Stimulated activated CD4-positive, alpha-beta T cell treated with anti-CD3 and anti-CD28 coated beads, Interleukin-4, amount 100 ng/mL, for 1 hour (primary cell): Measurements from ENCODE around the gene BRSK2.

ENCODE experiments used
- DNase-seq: peaks from one replicate; pipeline ENCODE4 v3.0.0-alpha.2; 2020

Gene BRSK2

DNA sequence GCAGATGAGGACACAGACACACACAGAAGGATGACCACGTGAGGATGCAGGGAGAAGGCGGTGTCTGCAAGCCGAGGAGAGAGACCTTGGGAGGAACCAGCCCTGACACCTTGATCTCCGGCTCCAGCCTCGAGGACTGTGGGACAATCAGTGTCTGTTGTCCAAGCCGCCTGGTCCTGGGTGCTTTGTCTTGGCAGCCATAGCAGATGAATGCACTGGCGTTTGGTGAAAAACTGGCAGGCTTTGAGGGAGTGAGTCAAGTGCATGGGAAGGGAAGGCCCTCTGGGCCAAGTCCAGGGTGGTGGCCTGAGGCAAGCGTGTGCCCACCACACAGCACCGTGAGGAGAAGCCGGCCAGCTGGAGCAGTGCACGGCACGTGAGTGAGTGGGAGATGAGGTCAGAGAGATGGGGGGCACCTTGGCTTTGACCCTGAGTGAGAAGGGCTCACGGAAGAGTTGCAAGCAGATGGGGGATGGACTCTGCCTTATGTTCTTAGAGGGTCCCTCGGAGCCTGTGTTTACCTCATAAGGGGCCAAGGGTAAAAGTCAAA, 12.4 kb upstream of the BRSK2 start:
- no peak for DNase-seq

DNA sequence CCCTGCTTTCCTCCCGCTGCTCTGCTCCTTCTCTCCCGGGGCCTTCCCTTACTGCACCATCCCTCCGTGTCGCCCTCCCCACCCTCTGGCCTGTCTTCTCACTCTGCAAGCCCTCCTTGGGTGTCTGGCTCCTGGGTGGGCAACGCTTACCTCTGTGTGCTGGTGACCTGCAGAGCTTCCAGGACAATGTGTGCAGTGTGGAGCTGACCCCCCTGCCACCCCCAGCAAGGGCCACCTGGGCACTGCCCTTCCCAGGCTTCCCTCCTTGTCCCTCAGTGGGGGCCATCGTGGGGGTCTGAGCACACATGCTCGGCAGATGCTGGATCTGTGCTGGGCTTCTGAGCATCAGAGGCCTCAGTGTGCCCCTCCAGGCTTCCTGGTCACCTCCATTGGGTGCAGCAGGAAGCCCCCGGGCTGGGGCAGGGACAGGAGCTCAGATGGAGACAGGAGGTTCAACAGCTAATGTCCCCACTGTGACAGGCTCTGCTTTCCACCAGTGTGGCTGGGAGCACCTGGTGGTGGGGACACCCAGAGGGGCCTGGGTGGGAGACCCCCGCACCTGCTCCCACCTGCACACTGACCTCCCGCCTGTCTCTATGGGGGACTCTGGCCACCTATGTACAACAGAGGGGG, 7.8 kb upstream of the BRSK2 start:
- DNase-seq: no peak

DNA sequence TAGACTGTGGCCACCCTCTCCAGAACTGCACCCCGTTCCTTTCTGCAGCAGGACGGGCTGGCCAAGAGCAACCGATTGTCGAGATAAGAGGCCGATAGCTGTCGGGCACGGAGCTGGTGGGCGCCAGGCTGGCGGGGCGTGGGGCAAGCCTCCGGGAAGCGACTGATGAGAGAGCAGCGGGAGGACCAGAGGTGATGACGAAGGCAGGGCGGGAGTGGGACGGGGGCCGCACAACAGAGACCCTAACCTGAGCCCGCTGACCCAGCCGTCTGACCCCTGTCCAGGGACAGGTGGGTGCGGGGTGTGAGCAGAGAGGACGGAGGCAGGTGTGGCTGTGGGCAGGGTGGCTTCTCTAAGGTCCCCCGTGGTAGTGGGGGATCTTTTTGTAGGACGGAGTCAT, 7.3 kb upstream of the BRSK2 start:
- DNase-seq: no peak

DNA sequence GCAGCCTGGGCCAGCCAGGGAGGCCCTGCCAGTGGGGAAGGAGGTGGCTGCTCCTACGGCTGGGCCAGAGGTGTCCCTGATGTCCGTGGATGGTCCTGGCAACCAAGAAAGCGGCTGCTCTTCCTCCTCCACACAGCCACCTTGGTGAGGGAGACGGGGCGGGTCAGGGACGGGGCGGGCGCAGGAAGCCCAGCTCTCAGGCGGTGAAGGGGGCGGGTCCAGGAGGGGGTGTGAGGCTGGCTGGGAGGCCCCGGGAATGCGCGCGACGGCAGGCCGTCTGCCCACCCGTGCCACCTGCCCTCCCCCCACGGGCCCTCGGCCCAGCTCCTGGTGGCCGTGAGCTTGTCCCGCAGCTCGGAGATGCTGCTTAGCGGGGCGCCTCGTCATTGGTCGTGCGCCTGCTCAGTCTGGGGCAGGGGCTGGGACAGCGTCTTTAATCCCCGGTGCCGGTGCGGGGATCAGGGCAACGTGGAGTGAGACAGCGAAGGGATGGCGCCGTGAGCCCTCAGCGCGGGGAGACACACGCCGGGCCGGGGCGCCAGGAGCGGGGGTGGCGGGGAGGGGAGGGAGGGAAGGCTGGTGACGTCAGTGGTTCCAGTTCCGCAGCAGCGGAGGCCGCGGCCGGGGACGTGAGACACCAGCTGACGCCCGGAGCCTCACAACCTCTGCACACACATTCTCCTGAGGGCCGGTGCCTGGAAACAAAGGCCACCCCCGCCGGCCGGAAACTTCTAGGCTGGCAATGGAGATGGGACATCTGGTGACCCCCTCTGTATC, 6.7 kb upstream of the BRSK2 start:
- peak; percentile 78 for DNase-seq

DNA sequence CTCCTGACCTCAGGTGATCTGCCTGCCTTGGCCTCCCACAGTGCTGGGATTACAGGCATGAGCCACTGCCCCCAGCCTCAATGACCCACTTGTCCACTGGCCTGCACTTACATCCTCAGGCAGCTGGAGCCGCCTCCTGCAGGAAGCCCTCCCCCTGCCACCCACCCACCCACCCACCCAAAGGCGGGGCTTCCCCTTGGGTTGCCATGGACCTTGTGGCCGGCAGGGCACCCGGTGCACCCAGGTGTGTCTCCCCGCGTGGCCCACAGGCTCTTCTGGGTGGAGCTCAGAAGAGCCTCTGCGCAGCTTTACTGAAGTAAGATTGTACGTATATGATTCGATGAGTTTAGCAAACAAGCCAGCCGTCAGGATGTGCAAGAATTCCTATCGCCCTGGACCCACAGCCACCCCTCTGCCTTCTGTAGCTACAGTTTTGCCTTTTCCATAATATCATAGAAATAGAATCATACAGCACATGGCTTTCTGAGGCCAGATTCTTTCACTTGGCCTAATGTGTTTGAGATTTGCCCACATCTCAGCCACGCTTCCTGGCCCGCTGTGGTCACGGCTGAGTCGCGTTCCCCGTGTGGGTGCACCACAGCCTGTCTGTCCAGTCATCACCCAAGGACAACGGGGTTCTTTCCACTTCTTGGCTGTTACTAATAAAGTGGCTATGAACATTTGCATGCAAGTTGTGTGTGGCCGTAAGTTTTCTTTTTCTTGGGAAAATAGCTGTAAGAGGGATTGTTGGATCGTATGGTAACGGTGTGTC, 5.3 kb upstream of the BRSK2 start:
- no peak for DNase-seq

DNA sequence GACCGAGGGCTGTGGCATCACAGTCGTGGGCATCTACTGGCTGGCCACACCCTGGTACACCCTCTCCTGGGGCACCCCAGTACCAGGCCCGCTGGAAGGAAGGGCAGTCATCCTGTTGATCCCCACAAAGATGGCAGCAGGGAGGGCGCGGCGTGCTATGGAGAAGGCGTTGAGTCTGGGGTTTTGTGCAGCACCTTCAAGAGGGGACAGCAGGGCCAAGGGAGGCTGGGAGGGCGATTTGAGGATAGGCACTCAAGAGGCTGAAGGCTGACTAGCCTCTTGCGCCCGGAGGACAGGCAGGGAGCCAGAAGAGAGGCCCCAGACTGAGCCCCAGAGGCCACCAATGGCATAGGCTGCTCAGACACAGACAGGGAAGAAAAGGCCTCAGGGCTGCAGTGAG, 2.2 kb upstream of the BRSK2 start:
- DNase-seq: no peak

DNA sequence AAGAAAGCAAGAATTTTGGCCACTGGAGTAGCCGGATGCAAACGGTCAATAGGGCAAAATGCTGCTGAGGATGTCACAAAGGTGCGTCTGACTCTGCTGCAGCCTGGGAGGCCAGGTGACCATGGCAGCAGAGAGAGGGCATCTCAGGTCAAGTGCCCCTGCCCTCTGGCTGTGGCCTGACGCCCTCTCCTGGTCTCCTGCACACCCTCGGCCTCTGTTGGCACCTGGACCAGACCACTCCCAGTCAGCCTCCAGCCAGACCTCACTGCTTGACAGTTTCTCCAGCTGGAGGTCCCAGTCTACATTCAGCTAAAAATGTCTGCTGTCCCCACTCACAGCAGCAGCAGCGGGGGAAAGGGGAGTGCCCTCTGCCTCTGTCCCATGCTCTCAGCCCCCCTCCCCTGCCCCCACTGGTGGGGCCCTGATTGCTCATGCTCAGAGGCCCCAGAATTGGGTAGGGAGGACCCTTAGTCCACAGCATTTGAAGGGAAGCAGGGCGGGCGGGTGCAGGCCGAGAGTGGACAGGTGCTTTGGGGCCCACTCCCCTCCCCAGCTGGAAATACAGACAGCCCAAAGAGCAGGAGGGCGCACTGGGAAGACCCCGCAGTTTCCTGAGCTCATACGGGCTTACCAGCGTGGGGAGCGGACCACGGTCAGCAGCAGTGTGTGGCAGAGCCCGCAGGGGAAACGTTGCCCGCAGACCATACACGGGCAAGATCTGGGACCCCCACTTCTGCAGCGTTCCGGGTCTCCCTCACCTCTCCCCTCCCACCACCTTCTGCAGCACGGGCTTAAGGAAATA, 1.6 kb upstream of the BRSK2 start:
- no peak for DNase-seq

DNA sequence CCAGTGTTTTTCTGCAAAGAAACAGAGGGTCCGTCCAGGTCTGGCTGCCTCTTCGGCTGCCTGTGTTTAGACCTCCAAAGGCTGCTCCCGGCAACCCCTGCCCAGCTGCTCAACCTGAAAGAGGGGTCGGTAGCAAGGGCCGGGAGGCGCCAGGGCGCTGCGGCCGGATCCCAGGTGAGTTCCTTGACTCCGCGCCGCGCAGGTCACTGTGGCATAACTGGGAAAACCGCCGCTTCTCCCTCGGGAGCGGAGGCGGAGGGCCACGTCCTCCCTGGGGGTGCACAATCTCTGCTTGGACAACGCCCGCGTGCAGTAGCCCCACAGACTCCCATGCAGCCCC, 1.0 kb upstream of the BRSK2 start:
- no peak for DNase-seq

DNA sequence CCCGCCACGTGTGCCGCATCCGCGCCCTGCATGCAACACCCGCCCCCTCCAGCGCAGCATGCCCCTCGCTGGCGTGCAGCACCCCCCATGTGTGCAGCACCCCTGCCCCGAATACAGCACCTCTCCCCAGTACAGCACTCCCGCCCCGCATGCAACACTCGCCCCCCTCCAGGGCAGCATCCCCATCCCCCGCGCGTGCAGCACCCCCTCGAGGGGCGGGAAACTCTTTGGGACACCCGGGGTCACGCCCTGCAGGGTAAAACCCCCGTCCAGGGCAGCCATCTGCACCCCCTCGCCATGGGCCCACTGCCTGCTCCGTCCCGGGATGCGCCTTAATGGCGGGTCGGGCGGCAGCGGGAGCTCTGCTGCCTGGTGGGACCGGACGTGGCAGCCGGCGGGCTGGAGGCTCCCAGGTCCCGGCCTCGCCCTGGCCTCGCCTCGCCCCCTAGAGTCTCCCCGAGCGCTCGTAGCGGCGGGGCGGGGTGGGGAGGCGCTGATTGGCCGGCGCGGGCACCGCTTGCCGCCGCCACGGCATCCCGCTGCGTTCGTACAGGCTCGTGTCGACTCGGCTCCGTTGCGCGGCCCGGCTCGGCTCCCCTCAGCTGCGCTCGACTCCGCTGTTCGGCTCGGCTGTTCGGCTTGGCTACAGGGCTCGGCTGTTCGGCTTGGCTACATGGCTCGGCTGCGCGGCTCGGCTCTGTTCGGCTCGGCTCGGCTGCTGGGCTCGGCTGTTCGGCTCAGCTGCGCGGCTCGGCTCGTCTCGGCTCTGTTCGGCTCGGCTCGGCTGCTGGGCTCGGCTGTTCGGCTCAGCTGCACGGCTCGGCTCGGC, 417 bp upstream of the BRSK2 start:
- peak; percentile 98 for DNase-seq

DNA sequence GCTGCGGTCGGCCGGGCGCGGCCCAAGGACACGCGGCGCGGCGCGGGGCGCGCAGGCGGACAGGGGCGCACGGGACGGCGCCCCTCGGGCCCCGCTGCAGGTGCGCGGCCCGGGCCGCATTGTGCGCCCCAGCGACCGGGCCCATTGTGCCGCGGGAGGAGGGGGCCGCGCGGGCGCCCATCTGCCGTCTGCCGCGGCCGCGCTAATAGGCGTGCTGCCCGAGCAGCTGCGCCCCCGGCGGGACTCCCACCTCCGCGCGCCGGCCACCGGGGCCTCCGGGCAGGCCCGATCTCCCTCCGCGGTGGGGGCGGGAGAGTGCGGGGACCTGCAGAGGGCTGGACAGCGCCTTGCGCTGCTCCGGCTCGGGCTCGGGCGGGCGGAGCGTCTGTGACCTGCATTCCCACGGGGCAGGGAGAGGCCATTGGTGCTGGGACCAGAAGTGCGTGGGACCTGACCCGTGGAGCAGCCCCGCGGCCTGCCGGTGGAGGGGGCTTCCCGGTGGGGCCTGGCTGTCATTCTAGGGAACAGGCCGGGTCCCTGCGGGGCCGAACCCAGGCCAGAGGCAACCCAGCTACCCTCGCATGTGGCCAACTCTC, 933 bp downstream of the BRSK2 start:
- DNase-seq: no peak

DNA sequence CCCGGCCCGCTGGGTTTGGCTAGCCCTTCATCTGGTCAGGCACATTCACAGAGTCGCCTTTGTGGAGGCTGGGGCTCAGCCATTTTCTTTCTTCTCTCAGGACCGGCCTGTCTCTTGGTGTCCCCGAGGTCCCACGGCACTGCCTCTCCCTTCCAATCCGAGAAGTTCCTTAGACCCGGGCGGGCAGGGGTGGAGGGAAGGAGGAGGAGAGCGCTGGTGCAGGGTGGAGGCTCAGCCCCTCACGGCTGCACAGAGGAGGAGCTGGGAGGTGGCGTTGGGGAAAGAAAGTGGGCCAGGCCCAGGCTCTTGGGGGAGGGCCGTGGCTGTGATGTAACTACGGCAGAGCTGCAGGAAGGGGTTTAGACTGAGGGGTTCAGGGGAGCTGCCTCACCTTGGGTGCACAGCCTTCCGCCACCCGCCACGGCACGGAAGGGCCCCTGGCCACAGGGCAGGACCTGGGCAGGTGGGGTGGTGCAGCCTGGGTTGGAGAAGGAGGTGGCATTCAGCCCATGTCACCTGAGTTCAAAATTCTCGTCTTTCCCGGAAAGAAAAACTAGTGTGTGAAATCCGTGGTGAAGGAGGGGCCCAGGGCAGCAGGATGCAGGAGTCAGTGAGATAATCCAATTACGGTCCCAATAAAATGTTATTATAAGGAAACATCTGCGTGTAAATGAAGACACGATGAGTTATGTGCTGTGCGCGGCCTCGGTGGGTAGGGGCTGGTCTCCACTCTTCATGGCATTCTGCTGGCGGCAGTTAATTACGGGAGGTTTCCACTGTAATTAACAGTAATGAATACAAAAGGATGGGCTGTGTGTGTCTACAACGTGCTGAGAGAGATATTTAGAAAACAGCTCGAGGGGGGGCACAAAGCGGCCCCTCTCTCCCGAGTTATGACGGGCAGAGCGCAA, 1.7 kb downstream of the BRSK2 start:
- no peak for DNase-seq

DNA sequence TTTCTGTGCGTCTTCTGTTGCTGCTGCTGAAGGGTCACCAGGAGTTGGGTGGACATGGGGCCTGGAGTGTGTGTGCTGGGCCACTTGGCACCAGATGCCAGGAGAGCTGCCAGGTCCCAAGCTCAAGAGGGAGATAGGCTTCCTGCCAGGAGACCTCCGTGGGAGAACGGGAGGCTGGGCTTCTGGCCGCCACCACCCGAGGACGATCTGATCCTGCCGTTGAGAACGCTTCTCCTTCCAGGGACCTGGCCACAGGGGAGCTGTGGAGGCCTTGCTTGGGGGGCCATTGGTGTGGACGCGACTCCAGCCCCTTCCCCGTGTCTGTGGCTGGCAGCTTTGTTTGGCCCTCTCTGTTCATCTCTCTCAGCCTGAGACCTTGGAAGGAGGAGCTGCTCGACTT, 2.4 kb downstream of the BRSK2 start:
- DNase-seq: no peak

DNA sequence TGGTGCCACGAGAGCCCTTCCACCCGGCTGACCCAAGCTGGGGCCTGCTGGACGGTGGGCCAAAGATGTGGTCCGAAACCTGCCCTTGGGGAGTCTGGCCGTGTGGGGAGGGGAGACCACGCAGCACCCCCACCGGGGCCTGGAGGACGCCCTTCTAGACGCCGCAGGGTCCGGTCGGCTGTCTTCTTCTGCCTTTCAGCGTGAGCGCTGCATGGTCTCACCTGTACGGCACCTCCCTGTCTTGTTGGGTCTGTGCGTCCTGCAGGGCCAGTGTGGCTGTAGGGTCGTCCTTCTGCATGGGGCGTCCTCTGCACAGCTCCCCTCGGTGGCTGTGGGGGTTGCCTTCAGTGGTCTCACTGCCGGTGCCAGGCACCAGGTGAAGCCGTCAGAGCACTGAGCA, 2.8 kb downstream of the BRSK2 start:
- no peak for DNase-seq

DNA sequence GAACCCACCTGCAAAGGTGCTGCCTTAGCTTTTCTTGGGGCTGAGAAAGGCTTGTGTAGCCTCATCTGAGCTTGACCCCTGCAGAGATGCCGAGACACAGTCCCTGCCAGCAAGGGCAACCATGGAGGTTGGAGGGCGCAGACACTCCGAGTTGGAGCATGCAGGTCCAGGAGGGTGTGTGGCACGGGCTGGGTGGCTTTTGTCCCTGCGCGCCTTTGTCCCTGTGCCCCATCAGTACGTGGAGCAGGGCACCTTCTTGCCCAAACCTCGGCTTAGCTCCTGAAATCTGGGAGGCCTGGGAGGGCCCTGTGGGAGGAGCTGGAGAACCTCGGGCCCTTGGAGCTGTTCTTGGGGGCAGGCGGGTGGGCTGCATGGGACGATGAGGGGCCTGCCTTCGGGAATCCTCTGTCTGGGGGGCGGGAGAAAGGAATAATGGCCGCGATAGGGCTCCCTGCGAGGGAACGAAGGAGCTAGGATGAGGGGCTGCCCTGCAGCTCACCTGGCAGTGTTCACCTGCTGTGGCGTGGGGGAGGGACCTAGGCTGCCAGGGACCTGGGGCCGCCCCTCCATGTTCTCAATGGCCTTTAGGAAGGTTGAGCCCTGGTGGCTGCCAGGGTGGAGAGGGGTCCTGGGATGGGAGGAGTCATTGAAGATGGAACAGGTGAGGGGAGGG, 3.4 kb downstream of the BRSK2 start:
- no peak for DNase-seq

DNA sequence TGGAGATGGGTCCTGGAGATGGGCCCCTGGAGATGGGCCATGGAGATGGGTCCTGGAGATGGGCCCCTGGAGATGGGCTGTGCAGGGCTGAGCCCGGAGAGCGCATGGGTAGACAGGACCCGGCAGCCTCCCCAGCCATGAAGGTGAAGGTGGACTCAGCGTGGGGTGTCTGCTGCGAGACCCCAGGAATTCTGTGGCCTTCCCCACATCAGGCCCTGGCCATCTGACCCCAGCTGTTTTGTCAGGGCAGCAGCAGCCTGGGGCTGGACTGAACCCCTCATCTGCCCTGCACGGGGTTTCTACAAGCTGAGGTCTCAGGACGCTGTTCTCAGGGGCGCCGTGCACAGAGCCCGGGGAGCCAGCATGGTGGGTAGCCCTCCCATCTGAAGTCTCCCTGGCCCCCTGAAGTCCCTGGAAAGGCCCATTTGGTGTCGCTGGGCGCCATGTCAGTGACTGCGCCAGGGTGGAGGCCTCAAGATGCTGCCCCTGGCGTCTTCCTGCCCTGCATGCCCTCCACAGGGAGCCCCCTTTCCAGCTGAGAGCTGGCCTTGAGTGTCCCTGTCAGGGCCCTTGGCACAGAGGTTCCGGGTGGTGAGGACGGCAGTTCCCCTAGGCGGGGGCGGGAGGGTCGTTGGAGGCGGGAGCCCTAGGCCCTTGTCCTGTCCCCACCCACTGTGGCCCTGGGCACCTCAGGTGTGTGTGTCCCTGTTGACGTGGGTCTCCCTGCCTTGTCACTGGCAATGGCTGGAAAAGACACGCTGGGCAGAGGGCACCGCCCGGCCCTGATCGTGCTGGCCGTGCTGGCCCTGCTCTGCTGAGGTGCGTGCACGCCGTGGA, 5.4 kb downstream of the BRSK2 start:
- DNase-seq: no peak

DNA sequence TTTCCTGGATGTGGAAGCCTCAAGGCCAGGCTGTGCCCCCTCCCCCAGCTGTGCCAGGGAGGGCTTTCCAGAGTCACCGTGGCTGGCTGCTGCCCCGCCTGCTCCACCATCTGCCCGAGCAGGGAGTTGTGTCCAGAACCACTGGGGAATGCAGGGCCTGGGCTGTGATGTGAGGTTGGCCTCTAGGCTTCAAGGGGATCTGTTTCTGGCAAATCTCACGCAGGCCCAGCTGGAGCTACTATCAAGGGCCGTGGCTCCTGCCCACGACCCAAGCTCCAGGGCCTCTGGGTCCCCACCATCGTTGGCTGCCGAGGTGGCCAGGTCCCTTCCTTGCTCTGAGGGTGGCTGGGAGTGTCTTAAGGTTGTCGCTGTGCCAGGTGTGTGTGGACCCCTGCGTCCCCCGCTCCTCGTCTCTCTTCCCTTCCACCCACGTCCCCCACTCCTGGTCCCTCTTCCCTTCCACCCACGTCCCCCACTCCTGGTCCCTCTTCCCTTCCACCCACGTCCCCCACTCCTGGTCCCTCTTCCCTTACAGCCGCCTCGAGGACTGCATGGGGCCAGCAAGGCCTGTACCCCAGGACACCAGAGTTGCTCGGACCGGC, 6.1 kb downstream of the BRSK2 start:
- no peak for DNase-seq

DNA sequence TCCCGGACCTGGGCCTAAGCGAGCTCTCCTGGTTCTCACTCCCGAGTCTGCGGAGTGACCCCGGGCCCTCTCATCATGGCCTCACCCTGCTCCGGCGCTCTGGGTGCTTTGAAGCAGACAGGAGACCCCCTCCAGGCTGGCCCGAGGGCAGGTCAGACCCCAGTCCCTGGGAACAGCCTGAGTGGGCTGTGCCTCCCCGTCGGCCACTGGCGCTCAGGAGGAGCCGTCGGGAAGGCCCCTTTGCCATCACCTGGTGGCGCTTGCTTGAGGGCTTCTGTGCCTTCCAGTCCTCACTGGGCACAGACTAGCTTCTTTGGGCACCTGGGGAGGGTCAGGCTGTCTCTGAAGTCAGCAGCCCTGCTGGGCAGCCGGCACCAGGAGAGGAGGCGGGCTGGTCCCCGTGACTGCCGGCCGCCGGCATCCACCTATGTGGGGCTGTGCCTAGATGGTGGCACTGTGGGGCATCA, 6.7 kb downstream of the BRSK2 start:
- DNase-seq: no peak

DNA sequence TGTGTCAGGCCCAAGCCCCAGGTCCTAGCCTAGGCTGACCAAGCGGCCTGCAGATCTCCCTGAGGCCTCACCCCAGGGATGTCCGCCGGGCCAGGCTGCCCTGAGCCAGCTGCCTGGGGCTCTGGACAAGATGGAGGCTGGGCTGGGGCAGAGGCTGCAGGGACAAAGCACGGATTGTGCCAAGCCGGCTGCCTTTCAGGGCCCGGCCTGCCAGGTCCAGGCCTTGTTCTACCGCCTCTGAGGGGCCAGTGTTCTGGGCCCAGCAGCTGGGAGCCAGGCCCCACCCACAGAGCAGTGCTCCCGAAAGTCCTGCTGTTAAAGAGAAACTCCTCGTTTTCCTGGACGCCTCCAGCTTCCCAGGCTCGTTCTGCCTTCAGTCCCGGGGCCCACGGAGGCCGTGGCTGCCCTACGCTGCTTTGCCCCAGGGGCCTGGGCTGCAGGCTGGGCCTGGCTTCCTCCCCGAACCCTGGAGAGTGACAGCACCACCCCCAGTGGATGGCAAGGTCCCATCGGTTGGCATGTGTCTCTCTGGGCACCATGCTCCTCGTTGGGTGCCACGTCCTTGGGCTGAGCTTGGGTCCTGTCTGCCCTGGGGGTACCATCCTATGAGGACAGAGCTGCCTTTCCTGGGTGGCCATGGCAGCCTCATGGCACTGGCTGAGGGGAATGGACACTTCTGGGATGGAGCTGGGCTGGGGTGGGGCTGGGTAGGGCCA, 7.6 kb downstream of the BRSK2 start:
- DNase-seq: no peak
